Measurements from ENCODE around the gene CRACR2A. TPM values are rescaled to one million over a fixed set of nuclear protein-coding genes. Genes with fewer than 3 reads are reported as not detected.

CRACR2A gene
- total RNA-seq, 4 donors from 2014 or later, result 1.2 to 7.9 (median 2.2) TPM

DNA sequence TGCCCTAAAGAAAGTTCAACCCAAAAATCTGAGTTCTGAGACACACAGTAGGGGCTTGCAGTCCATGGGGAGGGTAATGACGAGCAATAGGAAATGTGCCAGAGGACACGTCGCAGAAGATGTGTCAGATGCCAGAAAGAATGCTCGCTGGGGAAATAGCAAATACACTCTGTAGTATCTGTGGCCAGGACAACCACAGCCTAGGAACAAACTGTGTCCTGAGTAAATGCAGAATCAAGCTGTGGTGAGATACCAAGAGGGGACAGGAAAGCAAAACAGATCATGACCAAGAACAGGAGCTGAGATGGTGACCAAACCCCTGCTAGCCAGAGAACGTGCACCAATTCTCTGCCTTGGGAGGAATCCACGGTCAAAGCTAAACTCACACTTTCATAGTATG, 9.1 kb downstream of the CRACR2A start:
- intact Hi-C loops (cut with DNase I), result no loop called here
- no peaks in the 10 kb centered on the region for H3K4me1 ChIP-seq
- H3K36me3 ChIP-seq, result no peaks in the 10 kb centered on the region
- TF ChIP-seq POLR2A (IDR thresholded peaks at IDR 0.05), result no peak
- TF ChIP-seq, protein P1, sequence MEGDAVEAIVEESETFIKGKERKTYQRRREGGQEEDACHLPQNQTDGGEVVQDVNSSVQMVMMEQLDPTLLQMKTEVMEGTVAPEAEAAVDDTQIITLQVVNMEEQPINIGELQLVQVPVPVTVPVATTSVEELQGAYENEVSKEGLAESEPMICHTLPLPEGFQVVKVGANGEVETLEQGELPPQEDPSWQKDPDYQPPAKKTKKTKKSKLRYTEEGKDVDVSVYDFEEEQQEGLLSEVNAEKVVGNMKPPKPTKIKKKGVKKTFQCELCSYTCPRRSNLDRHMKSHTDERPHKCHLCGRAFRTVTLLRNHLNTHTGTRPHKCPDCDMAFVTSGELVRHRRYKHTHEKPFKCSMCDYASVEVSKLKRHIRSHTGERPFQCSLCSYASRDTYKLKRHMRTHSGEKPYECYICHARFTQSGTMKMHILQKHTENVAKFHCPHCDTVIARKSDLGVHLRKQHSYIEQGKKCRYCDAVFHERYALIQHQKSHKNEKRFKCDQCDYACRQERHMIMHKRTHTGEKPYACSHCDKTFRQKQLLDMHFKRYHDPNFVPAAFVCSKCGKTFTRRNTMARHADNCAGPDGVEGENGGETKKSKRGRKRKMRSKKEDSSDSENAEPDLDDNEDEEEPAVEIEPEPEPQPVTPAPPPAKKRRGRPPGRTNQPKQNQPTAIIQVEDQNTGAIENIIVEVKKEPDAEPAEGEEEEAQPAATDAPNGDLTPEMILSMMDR (IDR thresholded peaks at IDR 0.05), result no peak
- 75 to 78% methylated on average over 6 of the region's 6 CpGs for WGBS, 2 donors
- no peak overlapping the region for H3K27ac ChIP-seq
- no peak for DNase-seq
- no peaks in the 10 kb centered on the region for H3K27me3 ChIP-seq
- no peak overlapping the region for H3K4me3 ChIP-seq (replicated peaks in 1 of 3)
- no peaks in the 10 kb centered on the region for H3K9me3 ChIP-seq

DNA sequence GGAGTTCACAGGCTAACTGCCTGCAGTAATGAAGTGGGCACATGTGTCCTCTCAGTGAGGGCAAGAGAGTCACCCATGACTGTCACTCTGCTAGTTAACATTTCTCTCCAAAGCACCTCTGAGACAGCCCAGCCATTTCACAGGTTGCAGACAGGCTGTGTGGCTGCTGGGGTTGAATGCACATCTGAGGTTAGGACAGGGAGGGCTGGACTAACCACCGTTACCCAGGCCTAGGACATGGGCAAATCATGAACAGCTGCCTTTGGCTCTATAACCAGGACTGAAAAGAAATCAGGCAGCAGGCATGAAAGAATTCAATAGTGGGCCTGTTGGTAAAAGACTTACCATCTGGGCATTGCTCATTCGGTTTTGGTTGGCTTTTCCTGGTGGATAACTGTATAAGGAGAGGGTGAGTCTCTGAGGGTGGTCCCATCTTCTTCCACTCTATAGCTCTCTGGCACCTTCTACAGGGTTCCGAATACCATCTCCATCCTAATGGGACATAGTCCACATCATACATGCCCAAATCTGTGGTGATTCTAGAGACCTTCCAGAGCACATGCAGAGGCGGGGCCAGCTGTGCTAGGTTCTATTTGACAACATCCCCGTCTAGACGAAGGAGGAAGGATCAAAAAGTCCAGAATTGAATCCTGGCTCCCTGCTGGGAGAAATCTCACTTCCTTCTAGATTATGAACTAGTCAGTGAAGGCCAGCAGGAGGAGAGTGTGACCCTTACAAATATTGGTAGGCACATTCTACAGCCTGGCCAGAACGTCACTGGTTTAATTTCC, 10.8 kb downstream of the CRACR2A start:
- 91% methylated on average over 7 of the region's 7 CpGs for WGBS, 2 donors
- DNase-seq, result no peak
- intact Hi-C loops (cut with DNase I), result no loop called here
- Histone ChIP-seq H3K9me3 (no peaks in the 10 kb centered on the region), H3K4me3 (replicated peaks in 1 of 3) (no peak overlapping the region), H3K36me3 (no peaks in the 10 kb centered on the region), H3K27me3 (no peaks in the 10 kb centered on the region), H3K27ac (no peak overlapping the region), H3K4me1 (no peaks in the 10 kb centered on the region)
- TF ChIP-seq, protein P1 (IDR thresholded peaks at IDR 0.05), result no peak
- TF ChIP-seq POLR2A (IDR thresholded peaks at IDR 0.05), result no peak

DNA sequence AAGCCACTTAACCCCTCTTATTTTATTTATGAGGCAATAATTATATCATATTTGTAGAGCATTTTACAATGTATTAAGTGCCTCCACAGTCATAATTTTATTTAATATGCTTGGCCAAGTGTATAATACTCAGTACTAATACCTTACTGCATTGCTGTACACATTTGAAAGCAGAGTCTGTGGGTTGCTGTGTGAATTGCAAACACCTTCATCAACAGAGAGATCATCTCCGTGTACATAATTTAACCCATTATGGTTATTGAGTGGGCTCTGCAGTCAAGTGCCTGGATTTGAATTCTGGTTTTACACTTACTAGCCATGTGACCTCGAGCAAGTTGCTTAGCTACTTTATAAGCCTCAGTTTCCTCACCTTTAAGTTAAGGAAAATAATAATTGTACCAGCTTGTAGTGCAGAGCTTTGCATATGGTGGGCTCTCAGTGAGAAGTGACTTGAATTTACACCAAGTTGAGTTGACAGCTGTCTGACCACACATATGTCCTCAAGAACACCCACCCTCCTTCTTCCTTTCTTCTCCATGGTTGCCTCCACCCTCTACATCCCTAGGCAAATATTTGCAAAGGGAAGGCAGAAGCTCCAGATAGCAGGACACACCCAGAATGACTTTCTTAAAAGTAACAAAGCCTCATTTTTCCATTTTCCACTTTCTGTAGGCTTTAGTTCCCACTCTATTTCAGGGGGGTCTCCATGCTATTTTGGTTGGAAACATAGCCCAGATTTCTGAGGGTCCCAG, 12.3 kb downstream of the CRACR2A start:
- no peaks in the 10 kb centered on the region for H3K9me3 ChIP-seq
- H3K4me3 ChIP-seq (replicated peaks in 1 of 3), result no peak overlapping the region
- no peaks in the 10 kb centered on the region for H3K4me1 ChIP-seq
- no peak overlapping the region for H3K27ac ChIP-seq
- 77 to 81% methylated on average over 2 of the region's 2 CpGs for WGBS, 2 donors
- H3K27me3 ChIP-seq, result no peaks in the 10 kb centered on the region
- no peaks in the 10 kb centered on the region for H3K36me3 ChIP-seq
- no peak for TF ChIP-seq POLR2A (IDR thresholded peaks at IDR 0.05)
- TF ChIP-seq, protein P1 (IDR thresholded peaks at IDR 0.05), result no peak
- no peak for DNase-seq
- intact Hi-C loops (cut with DNase I), result no loop called here

DNA sequence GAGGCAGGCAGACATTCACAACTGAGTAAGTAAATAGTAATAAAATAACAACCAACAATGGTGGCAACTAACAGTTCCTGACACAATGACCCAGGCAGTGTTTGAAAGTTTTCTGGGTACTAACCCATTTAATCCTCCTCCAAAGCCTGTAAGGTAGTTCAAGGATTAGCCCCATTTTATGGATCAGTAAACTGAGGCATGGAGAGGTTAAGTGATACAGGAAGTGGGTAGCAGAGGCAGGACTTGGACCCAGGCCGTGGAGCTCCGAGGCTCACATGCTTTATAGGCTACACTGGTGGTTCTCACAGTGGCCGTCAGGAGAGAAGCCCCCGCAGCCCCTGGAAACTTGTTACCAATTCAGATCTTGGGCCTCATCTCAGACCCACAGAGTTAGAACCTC, 17.5 kb downstream of the CRACR2A start:
- Histone ChIP-seq H3K9me3 (no peaks in the 10 kb centered on the region), H3K27ac (no peak overlapping the region), H3K36me3 (no peaks in the 10 kb centered on the region), H3K4me3 (replicated peaks in 1 of 3) (no peak overlapping the region), H3K4me1 (no peaks in the 10 kb centered on the region), H3K27me3 (no peaks in the 10 kb centered on the region)
- TF ChIP-seq, protein P1 (IDR thresholded peaks at IDR 0.05), result no peak
- TF ChIP-seq POLR2A (IDR thresholded peaks at IDR 0.05), result no peak
- no peak for DNase-seq
- whole genome bisulfite sequencing, 2 donors, result 94 to 98% methylated on average over 4 of the region's 4 CpGs
- intact Hi-C loops (cut with DNase I), result no loop called here

DNA sequence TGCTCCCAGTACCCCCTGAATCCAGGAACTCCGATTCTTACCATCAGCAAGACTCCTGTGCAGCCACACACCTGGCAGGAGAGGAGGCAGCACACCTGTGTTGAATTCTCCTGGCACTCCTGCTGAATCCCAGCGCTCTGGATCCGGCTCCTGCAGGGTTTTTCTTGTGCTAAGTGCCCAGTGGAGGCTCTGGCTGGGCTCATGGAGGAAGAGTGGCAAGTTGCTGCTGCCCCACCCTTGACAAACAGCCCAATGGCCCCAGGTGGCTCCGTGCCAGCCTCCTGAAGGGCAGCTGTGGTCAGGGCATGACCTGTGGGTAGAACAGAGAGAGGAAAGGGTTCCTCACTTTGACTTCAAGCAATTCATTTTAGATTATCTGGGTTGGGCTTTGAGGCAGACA, 20.0 kb downstream of the CRACR2A start:
- H3K4me1 ChIP-seq, result no peaks in the 10 kb centered on the region
- H3K27me3 ChIP-seq, result no peaks in the 10 kb centered on the region
- no peak for DNase-seq
- H3K4me3 ChIP-seq (replicated peaks in 1 of 3), result no peak overlapping the region
- 64 to 67% methylated on average over 1 to 4 of the region's 4 CpGs for WGBS, 2 donors
- no peak overlapping the region for H3K27ac ChIP-seq
- no peak for TF ChIP-seq POLR2A (IDR thresholded peaks at IDR 0.05)
- TF ChIP-seq, protein P1 (IDR thresholded peaks at IDR 0.05), result no peak
- H3K36me3 ChIP-seq, result no peaks in the 10 kb centered on the region
- no peaks in the 10 kb centered on the region for H3K9me3 ChIP-seq
- intact Hi-C loops (cut with DNase I), result no loop called here
